OCI-LY7 (cell line): Measurements from ENCODE around the gene MAP6. TPM values are rescaled to one million over a fixed set of nuclear protein-coding genes. Genes with fewer than 3 reads are reported as not detected.
A peak's percentile ranks its signal among the peaks of the same experiment; 100 is the strongest.

Experiments used
- BruUV-seq: library from RNA; stranded (reverse); fragments of 400-500 nt; replicated peaks from 2 replicates; lab custom pipeline; 2021; lab: Mats Ljungman, UMichigan
- CTCF ChIA-PET: fragments of 300-600 bp; sonication (Branson Sonifier 250); formaldehyde crosslinking; loops from one replicate; lab custom pipeline; 2022; ENCODE audit warnings: antibody characterized with exemption; ENCODE audit not compliant: unreplicated experiment; lab: Charles Lee
- POLR2A ChIA-PET: fragments of 300-600 bp; sonication (Branson Sonifier 250); formaldehyde crosslinking; loops from one replicate; lab custom pipeline; 2022; ENCODE audit warnings: antibody characterized with exemption; lab: Charles Lee
- DNase-seq: peaks from one replicate; pipeline ENCODE4 v3.0.0-alpha.2; 2015; ENCODE audit warnings: low spot score
- H2AFZ ChIP-seq: fragments of 200-600 bp; sonication (generic), shearing (Covaris generic); 2 replicates; pipeline ENCODE4 v1.6.1; 2014; ENCODE audit warnings: mild to moderate bottlenecking, antibody characterized with exemption, low read length, moderate library complexity
- H3K27ac ChIP-seq: fragments of 200-600 bp; sonication (generic); 2 replicates; pipeline ENCODE4 v1.5.1; 2014; ENCODE audit warnings: mixed run types, low read depth, mild to moderate bottlenecking, moderate library complexity, low read length, inconsistent platforms; ENCODE audit not compliant: poor library complexity, severe bottlenecking
- H3K36me3 ChIP-seq: fragments of 200-600 bp; sonication (generic); 2 replicates; pipeline ENCODE4 v1.6.1; 2014; ENCODE audit warnings: mild to moderate bottlenecking, antibody characterized with exemption, low read length, moderate library complexity, mixed read lengths; ENCODE audit not compliant: insufficient read depth
- H3K4me1 ChIP-seq: fragments of 200-600 bp; sonication (generic); 2 replicates; pipeline ENCODE4 v1.5.1; 2014; ENCODE audit warnings: mild to moderate bottlenecking, low read length; ENCODE audit not compliant: insufficient read depth, poor library complexity, severe bottlenecking
- H3K4me2 ChIP-seq: fragments of 200-600 bp; sonication (generic); 2 replicates; pipeline ENCODE4 v1.6.1; 2014; ENCODE audit warnings: mild to moderate bottlenecking, low read length
- H3K4me3 ChIP-seq: fragments of 200-600 bp; sonication (generic); 2 replicates; pipeline ENCODE4 v1.5.1; 2014; ENCODE audit warnings: mild to moderate bottlenecking, low read depth, low read length; ENCODE audit not compliant: poor library complexity, severe bottlenecking
- H3K79me2 ChIP-seq: fragments of 200-600 bp; sonication (generic); 2 replicates; pipeline ENCODE4 v1.6.1; 2016; ENCODE audit warnings: low read depth, mild to moderate bottlenecking, low read length, moderate library complexity, mixed read lengths; ENCODE audit not compliant: insufficient read depth
- H3K9me2 ChIP-seq: fragments of 200-600 bp; sonication (generic); 2 replicates; pipeline ENCODE4 v1.6.1; 2016; ENCODE audit warnings: mild to moderate bottlenecking, low read length, mixed read lengths; ENCODE audit not compliant: insufficient read depth
- H3K9me3 ChIP-seq: fragments of 200-600 bp; sonication (generic); 2 replicates; pipeline ENCODE4 v1.6.1; 2014; ENCODE audit warnings: mild to moderate bottlenecking, mixed run types, low read length, mixed read lengths
- H4K20me1 ChIP-seq: fragments of 200-600 bp; sonication (generic); 2 replicates; pipeline ENCODE4 v1.6.1; 2014; ENCODE audit warnings: mild to moderate bottlenecking, antibody characterized with exemption, low read length, moderate library complexity, mixed read lengths; ENCODE audit not compliant: insufficient read depth
- CTCF ChIP-seq: fragments of 200-600 bp; sonication (generic); conservative IDR thresholded peaks from 2 replicates; pipeline ENCODE4 v1.5.1; 2014; ENCODE audit warnings: mild to moderate bottlenecking, antibody characterized with exemption, low read length, moderate library complexity, mixed read lengths
- EZH2phosphoT487 ChIP-seq: fragments of 200-600 bp; sonication (generic); IDR thresholded peaks from 2 replicates; pipeline ENCODE4 v1.6.1; 2018; ENCODE audit warnings: low read depth, borderline replicate concordance, mild to moderate bottlenecking, mixed run types, antibody characterized with exemption, low read length, moderate library complexity, mixed read lengths
- intact Hi-C: fragments of 100-400 bp; cut with micrococcal nuclease; formaldehyde crosslinking; loops from one replicate; pipeline ENCODE4 v1.10.0; 2022; ENCODE audit not compliant: unreplicated experiment
- total RNA-seq, 2 experiments: library from RNA; depleted of rRNA in 1 of 2; stranded (reverse); fragments of >200 nt in 1 of 2; shearing (Covaris generic) in 1 of 2; gene quantifications; 2 replicates each; pipeline ENCODE4 v1.2.3, GENCODE V29; 2014 to 2022

The MAP6 gene
- total RNA-seq, 2 experiments from 2014 or later, result not detected

GRCh38 chr11:75706260-75706729 lies 37.5 kb upstream of the MAP6 start:
- Histone ChIP-seq H3K36me3 (no peaks in the 10 kb centered on the region), H3K79me2 (no peaks in the 10 kb centered on the region), H3K4me3 (no peak overlapping the region), H3K4me2 (no peak overlapping the region), H4K20me1 (no peaks in the 10 kb centered on the region), H3K9me2 (no peaks in the 10 kb centered on the region), H2AFZ (0 out of 2 replicates have a peak overlapping the region, but pooled peaks have one; percentile 35), H3K4me1 (no peaks in the 10 kb centered on the region), H3K27ac (no peak overlapping the region), H3K9me3 (no peaks in the 10 kb centered on the region)
- CTCF ChIA-PET, result no interaction called here
- DNase-seq, result peak; percentile 65
- intact Hi-C loops, result loop anchor here (2.0 kb wide), 1 partner anchor 63 kb away; the partner anchor contains the start of gene DGAT2
- POLR2A ChIA-PET, result no interaction called here
- no peak for TF ChIP-seq EZH2phosphoT487
- peak; percentile 84 for TF ChIP-seq CTCF
- no TSS peak for BruUV-seq

- Histone ChIP-seq H3K9me2 (no peaks in the 10 kb centered on the region), H2AFZ (no peak overlapping the region), H3K27ac (no peak overlapping the region), H3K79me2 (no peaks in the 10 kb centered on the region), H3K4me2 (no peak overlapping the region), H4K20me1 (no peaks in the 10 kb centered on the region), H3K4me1 (no peaks in the 10 kb centered on the region), H3K9me3 (no peaks in the 10 kb centered on the region), H3K4me3 (no peak overlapping the region), H3K36me3 (no peaks in the 10 kb centered on the region)
- no peak for TF ChIP-seq EZH2phosphoT487
- DNase-seq, result no peak
- POLR2A ChIA-PET, result no interaction called here
- CTCF ChIA-PET, result no interaction called here
- intact Hi-C loops, result no loop called here
- no TSS peak for BruUV-seq
Measured at GRCh38 chr11:75705541-75705940, 36.7 kb upstream of the MAP6 start.

GRCh38 chr11:75703695-75704237 lies 34.9 kb upstream of the MAP6 start:
- no TSS peak for BruUV-seq
- H2AFZ ChIP-seq, result no peak overlapping the region
- TF ChIP-seq CTCF (no peak), EZH2phosphoT487 (no peak)
- H3K36me3 ChIP-seq, result no peaks in the 10 kb centered on the region
- no peaks in the 10 kb centered on the region for H4K20me1 ChIP-seq
- no peaks in the 10 kb centered on the region for H3K9me2 ChIP-seq
- DNase-seq, result no peak
- H3K4me3 ChIP-seq, result no peak overlapping the region
- H3K9me3 ChIP-seq, result no peaks in the 10 kb centered on the region
- POLR2A ChIA-PET, result no interaction called here
- intact Hi-C loops, result no loop called here
- no peak overlapping the region for H3K27ac ChIP-seq
- H3K4me1 ChIP-seq, result no peaks in the 10 kb centered on the region
- CTCF ChIA-PET, result no interaction called here
- no peaks in the 10 kb centered on the region for H3K79me2 ChIP-seq
- no peak overlapping the region for H3K4me2 ChIP-seq
